Astrocyte of the spinal cord (primary cell): Measurements from ENCODE around the gene EDIL3.

Experiments
- DNase-seq: peaks from one replicate; pipeline ENCODE4 v3.0.0; 2011; ENCODE audit warnings: low read depth, low spot score
- H3K4me3 ChIP-seq: 2 replicates; pipeline ENCODE4 v1.5.1; 2011; ENCODE audit warnings: low read depth, mild to moderate bottlenecking, low read length, moderate library complexity
- CTCF ChIP-seq: IDR thresholded peaks from 2 replicates; pipeline ENCODE4 v1.5.1; 2012; ENCODE audit warnings: low read depth, mild to moderate bottlenecking, low read length, inconsistent platforms
- in situ Hi-C: cut with HindIII; loops from 2 replicates; pipeline ENCODE4 v1.10.0; 2017; ENCODE audit warnings: low sequenced_read_pairs

Gene EDIL3

GRCh38 chr5:84285641-84286637 lies 98.7 kb downstream of the EDIL3 start:
- no peak for DNase-seq
- no peak for TF ChIP-seq CTCF
- in situ Hi-C loops = no loop called here
- H3K4me3 ChIP-seq = no peak overlapping the region

GRCh38 chr5:84281383-84281782 lies 103.3 kb downstream of the EDIL3 start:
- in situ Hi-C loops = no loop called here
- DNase-seq = no peak
- H3K4me3 ChIP-seq = no peak overlapping the region
- no peak for TF ChIP-seq CTCF

- in situ Hi-C loops = no loop called here
- no peak overlapping the region for H3K4me3 ChIP-seq
- DNase-seq = no peak
- no peak for TF ChIP-seq CTCF
These were observed 105.4 kb downstream of the EDIL3 start for GRCh38 chr5:84279234-84279633.

GRCh38 chr5:84275609-84276008 lies 109.1 kb downstream of the EDIL3 start:
- no peak for DNase-seq
- in situ Hi-C loops = no loop called here
- no peak overlapping the region for H3K4me3 ChIP-seq
- no peak for TF ChIP-seq CTCF

- H3K4me3 ChIP-seq = no peak overlapping the region
- in situ Hi-C loops = no loop called here
- peak; percentile 47 for DNase-seq
- TF ChIP-seq CTCF = peak; percentile 41
These were observed 109.9 kb downstream of the EDIL3 start for GRCh38 chr5:84274585-84275468.

GRCh38 chr5:84273517-84273883 lies 111.2 kb downstream of the EDIL3 start:
- in situ Hi-C loops = no loop called here
- DNase-seq = no peak
- H3K4me3 ChIP-seq = no peak overlapping the region
- no peak for TF ChIP-seq CTCF
